ENCODE measurements around the gene KBTBD8. TPM values are rescaled to one million over a fixed set of nuclear protein-coding genes. Genes with fewer than 3 reads are reported as not detected.

KBTBD8 gene
- total and polyA plus RNA-seq, 9 of the 15 experiments (the other 6 are each of a cell fraction or from before 2014, with no cell fraction given): 2.7 to 9.1 (median 5.6) TPM

- TF ChIP-seq TCFL5 (CRISPR knock-in tag; conservative IDR thresholded peaks at IDR 0.05) (no peak), GATAD2B (IDR thresholded peaks at IDR 0.05; ENCODE audit: borderline replicate concordance) (peak; percentile 61; the same call in 1 of the 2 replicates), BHLHE40 (IDR thresholded peaks at IDR 0.05; ENCODE audit: low read length) (no peak), ZBTB34 (CRISPR knock-in tag; IDR thresholded peaks at IDR 0.05) (no peak), E2F3 (CRISPR knock-in tag; IDR thresholded peaks at IDR 0.05) (no peak), ATF7 (IDR thresholded peaks at IDR 0.05) (no peak), ZNF57 (CRISPR knock-in tag; IDR thresholded peaks at IDR 0.05) (no peak), ZNF696 (CRISPR knock-in tag; conservative IDR thresholded peaks at IDR 0.05) (no peak), RFX1 (IDR thresholded peaks at IDR 0.05) (no peak), ZFP30 (CRISPR knock-in tag; IDR thresholded peaks at IDR 0.05; ENCODE audit: borderline replicate concordance) (no peak), DACH1 (IDR thresholded peaks at IDR 0.05; ENCODE audit: partially characterized antibody) (peak; percentile 94), E2F6 (IDR thresholded peaks at IDR 0.05; ENCODE audit: borderline replicate concordance in 1 of 2, extremely low read depth in 1 of 2, insufficient read depth in 1 of 2, insufficient read length in 1 of 2, low read depth in 1 of 2, low read length in 1 of 2, poor library complexity in 1 of 2, severe bottlenecking in 1 of 2) (no peak), ZNF143 (CRISPR knock-in tag; IDR thresholded peaks at IDR 0.05) (no peak), NFE2 (IDR thresholded peaks at IDR 0.05; ENCODE audit: low read depth) (no peak), GATA2 (CRISPR knock-in tag; IDR thresholded peaks at IDR 0.05) (peak; percentile 39; the same call in 1 of the 2 replicates), ZNF197 (CRISPR knock-in tag; IDR thresholded peaks at IDR 0.05; ENCODE audit: low read depth) (no peak), ZBTB7A (IDR thresholded peaks at IDR 0.05; ENCODE audit: borderline replicate concordance, control insufficient read depth, low read depth, low read length) (no peak)
Measured at GRCh38 chr3:66994588-66994987, 3.5 kb upstream of the KBTBD8 start (continued).
